Keratinocyte (primary cell): ENCODE measurements around the gene SUN2.

Experiments used
- CTCF ChIP-seq, 3 experiments: IDR thresholded peaks in 1 of 3; conservative IDR thresholded peaks in 1 of 3; optimal IDR thresholded peaks in 1 of 3; 2 replicates in 2 of 3; 3 replicates in 1 of 3; pipeline versions ENCODE3 to v1.5.1; 2011; ENCODE audit warnings: low read length in 3 of 3, mild to moderate bottlenecking in 3 of 3, moderate library complexity in 2 of 3, control low read depth in 1 of 3, inconsistent platforms in 1 of 3; ENCODE audit not compliant: insufficient read depth in 2 of 3; ENCODE audit errors: extremely low read depth in 1 of 3
- EZH2 ChIP-seq: IDR thresholded peaks from one replicate; pipeline ENCODE4 v1.6.1; 2012; ENCODE audit warnings: inconsistent platforms, mild to moderate bottlenecking, low read length, moderate library complexity

GRCh38 chr22:38710351-38710750, 45.4 kb downstream of the SUN2 start:
- no peak for TF ChIP-seq EZH2
- TF ChIP-seq CTCF (optimal IDR thresholded peaks at IDR 0.05 in 1 of 3, IDR thresholded peaks at IDR 0.05 in 1 of 3, conservative IDR thresholded peaks at IDR 0.05 in 1 of 3; ENCODE audit: extremely low read depth in 1 of 3, insufficient read depth in 2 of 3, low read length in 3 of 3), result no peak
